MCF 10A (cell line): ENCODE data around the gene PCYOX1L. TPM values are rescaled to one million over a fixed set of nuclear protein-coding genes. Genes with fewer than 3 reads are reported as not detected.

Experiments
- BruUV-seq: library from RNA; stranded (reverse); fragments of 400-500 nt; replicated peaks from 2 replicates; lab custom pipeline; 2021; lab: Mats Ljungman, UMichigan
- CTCF ChIA-PET: fragments of 300-600 bp; sonication (Branson Sonifier 250); formaldehyde crosslinking; extraction: SDS; loops from one replicate; lab custom pipeline; 2021; ENCODE audit warnings: antibody characterized with exemption, inconsistent platforms; lab: Yijun Ruan, JAX
- POLR2A ChIA-PET: fragments of 300-600, 350-650 bp; sonication (Branson Sonifier 250); formaldehyde crosslinking; extraction: SDS; loops from one replicate; lab custom pipeline; 2020; ENCODE audit warnings: antibody characterized with exemption, inconsistent platforms; lab: Yijun Ruan, JAX
- DNase-seq: peaks from one replicate; pipeline ENCODE4 v3.0.0-alpha.2; 2018; ENCODE audit not compliant: unreplicated experiment
- H3K27ac Mint-ChIP-seq: one replicate; pipeline ENCODE4 v1.8.0; 2022; ENCODE audit warnings: mild to moderate bottlenecking, low read depth, mixed read lengths; ENCODE audit not compliant: unreplicated experiment
- H3K27me3 Mint-ChIP-seq: one replicate; pipeline ENCODE4 v1.8.0; 2022; ENCODE audit warnings: mixed read lengths; ENCODE audit not compliant: insufficient read depth, unreplicated experiment
- H3K36me3 Mint-ChIP-seq: one replicate; pipeline ENCODE4 v1.8.0; 2022; ENCODE audit warnings: mild to moderate bottlenecking, moderate library complexity, mixed read lengths; ENCODE audit not compliant: insufficient read depth, unreplicated experiment
- H3K4me1 Mint-ChIP-seq: one replicate; pipeline ENCODE4 v1.8.0; 2022; ENCODE audit warnings: mixed read lengths; ENCODE audit not compliant: insufficient read depth, unreplicated experiment
- H3K4me3 Mint-ChIP-seq: one replicate; pipeline ENCODE4 v1.8.0; 2022; ENCODE audit warnings: mild to moderate bottlenecking, moderate library complexity, mixed read lengths; ENCODE audit not compliant: unreplicated experiment
- H3K9me3 Mint-ChIP-seq: one replicate; pipeline ENCODE4 v1.8.0; 2022; ENCODE audit warnings: mixed read lengths; ENCODE audit not compliant: unreplicated experiment
- CTCF ChIP-seq: fragments of 200-600 bp; IDR thresholded peaks from one replicate; pipeline ENCODE4 v1.8.0; 2022; ENCODE audit warnings: antibody characterized with exemption, mild to moderate bottlenecking; ENCODE audit not compliant: unreplicated experiment
- intact Hi-C: fragments of 100-400 bp; cut with micrococcal nuclease; formaldehyde crosslinking; loops from 2 replicates; pipeline ENCODE4 v1.14.1; 2022
- total RNA-seq: library from RNA; stranded (reverse); gene quantifications from 2 replicates; pipeline ENCODE4 v1.2.3, GENCODE V29; 2022

PCYOX1L gene
- total RNA-seq, 1 experiment from 2014 or later = 7.7 TPM

GRCh38 chr5:149363358-149363757 is 5.5 kb downstream of the PCYOX1L start:
- Mint-ChIP-seq H3K27me3 (no peaks in the 10 kb centered on the region), H3K27ac (no peak overlapping the region), H3K4me3 (no peak overlapping the region), H3K36me3 (no peaks in the 10 kb centered on the region), H3K9me3 (no peaks in the 10 kb centered on the region), H3K4me1 (peaks cover 15% of the 10 kb centered on the region)
- TF ChIP-seq CTCF = no peak
- intact Hi-C loops = no loop called here
- no TSS peak for BruUV-seq
- POLR2A ChIA-PET = interaction anchor here (0.6 to 1.0 kb wide), 3 partner anchors 38 to 96 kb away, joined by 3 read pairs; no protein-coding TSS in a partner anchor
- CTCF ChIA-PET = interaction anchor here (1.5 to 46.8 kb wide), 5 partner anchors 7 to 171 kb away, joined by 3 to 1231 read pairs (median 22); no protein-coding TSS in a partner anchor
- DNase-seq = no peak

GRCh38 chr5:149363936-149364335 is 6.1 kb downstream of the PCYOX1L start:
- TF ChIP-seq CTCF = no peak
- BruUV-seq = no TSS peak
- Mint-ChIP-seq H3K27me3 (no peaks in the 10 kb centered on the region), H3K4me3 (no peak overlapping the region), H3K27ac (no peak overlapping the region), H3K36me3 (no peaks in the 10 kb centered on the region), H3K4me1 (peaks cover 9% of the 10 kb centered on the region), H3K9me3 (no peaks in the 10 kb centered on the region)
- CTCF ChIA-PET = interaction anchor here (1.5 to 46.8 kb wide), 5 partner anchors 6 to 170 kb away, joined by 3 to 1231 read pairs (median 22); no protein-coding TSS in a partner anchor
- POLR2A ChIA-PET = interaction anchor here (0.6 kb wide), 1 partner anchor 28 kb away, joined by 3 read pairs; no protein-coding TSS in a partner anchor
- intact Hi-C loops = no loop called here
- DNase-seq = no peak

- Mint-ChIP-seq H3K4me1 (peaks cover 8% of the 10 kb centered on the region), H3K27ac (no peak overlapping the region), H3K9me3 (no peaks in the 10 kb centered on the region), H3K36me3 (no peaks in the 10 kb centered on the region), H3K4me3 (no peak overlapping the region), H3K27me3 (no peaks in the 10 kb centered on the region)
- POLR2A ChIA-PET = interaction anchor here (1.4 kb wide), 1 partner anchor 19 kb away, joined by 7 read pairs; the partner anchor contains the start of gene GRPEL2
- TF ChIP-seq CTCF = no peak
- no TSS peak for BruUV-seq
- CTCF ChIA-PET = interaction anchor here (0.6 to 46.8 kb wide), 7 partner anchors 11 to 666 kb away, joined by 3 to 1231 read pairs (median 13); partner anchors contain the start of genes GRPEL2 and PCYOX1L
- intact Hi-C loops = loop anchor here (5.0 kb wide), 1 partner anchor 253 kb away; no protein-coding TSS in a partner anchor
- DNase-seq = no peak
Measured at GRCh38 chr5:149364719-149365118, 6.9 kb downstream of the PCYOX1L start.

- peaks cover 8% of the 10 kb centered on the region for H3K4me1 Mint-ChIP-seq
- no peak overlapping the region for H3K4me3 Mint-ChIP-seq
- no peaks in the 10 kb centered on the region for H3K9me3 Mint-ChIP-seq
- intact Hi-C loops = loop anchor here (5.0 kb wide), 1 partner anchor 252 kb away; no protein-coding TSS in a partner anchor
- DNase-seq = no peak
- CTCF ChIA-PET = interaction anchor here (0.5 to 46.8 kb wide), 14 partner anchors 11 to 665 kb away, joined by 3 to 1231 read pairs (median 4); partner anchors contain the start of genes GRPEL2 and PCYOX1L
- no peaks in the 10 kb centered on the region for H3K36me3 Mint-ChIP-seq
- no peaks in the 10 kb centered on the region for H3K27me3 Mint-ChIP-seq
- POLR2A ChIA-PET = interaction anchor here (1.4 to 7.1 kb wide), 2 partner anchors 20 to 45 kb away, joined by 7 to 43 read pairs; partner anchors contain the start of gene GRPEL2
- no TSS peak for BruUV-seq
- TF ChIP-seq CTCF = no peak
- H3K27ac Mint-ChIP-seq = no peak overlapping the region
Measured at GRCh38 chr5:149365418-149365817, 7.6 kb downstream of the PCYOX1L start.
